Hepatocyte (in vitro differentiated cells): ENCODE measurements around the gene CPTP.

ENCODE experiments used
- EZH2 ChIP-seq: fragments of 200-600 bp; sonication (generic); IDR thresholded peaks from 2 replicates; pipeline ENCODE4 v1.6.1; 2016; ENCODE audit warnings: antibody characterized with exemption, mild to moderate bottlenecking, borderline replicate concordance
- EZH2phosphoT487 ChIP-seq: fragments of 200-600 bp; sonication (generic); IDR thresholded peaks from one replicate; pipeline ENCODE4 v1.6.1; 2018; ENCODE audit warnings: antibody characterized with exemption, mild to moderate bottlenecking, low read depth, moderate library complexity; ENCODE audit not compliant: unreplicated experiment, severe bottlenecking
- TF ChIP-seq, protein P1 (sequence below): fragments of 200-600 bp; sonication (generic); IDR thresholded peaks from 2 replicates; pipeline ENCODE4 v1.5.1; 2016; ENCODE audit warnings: antibody characterized with exemption, mild to moderate bottlenecking; ENCODE audit not compliant: poor library complexity

DNA sequence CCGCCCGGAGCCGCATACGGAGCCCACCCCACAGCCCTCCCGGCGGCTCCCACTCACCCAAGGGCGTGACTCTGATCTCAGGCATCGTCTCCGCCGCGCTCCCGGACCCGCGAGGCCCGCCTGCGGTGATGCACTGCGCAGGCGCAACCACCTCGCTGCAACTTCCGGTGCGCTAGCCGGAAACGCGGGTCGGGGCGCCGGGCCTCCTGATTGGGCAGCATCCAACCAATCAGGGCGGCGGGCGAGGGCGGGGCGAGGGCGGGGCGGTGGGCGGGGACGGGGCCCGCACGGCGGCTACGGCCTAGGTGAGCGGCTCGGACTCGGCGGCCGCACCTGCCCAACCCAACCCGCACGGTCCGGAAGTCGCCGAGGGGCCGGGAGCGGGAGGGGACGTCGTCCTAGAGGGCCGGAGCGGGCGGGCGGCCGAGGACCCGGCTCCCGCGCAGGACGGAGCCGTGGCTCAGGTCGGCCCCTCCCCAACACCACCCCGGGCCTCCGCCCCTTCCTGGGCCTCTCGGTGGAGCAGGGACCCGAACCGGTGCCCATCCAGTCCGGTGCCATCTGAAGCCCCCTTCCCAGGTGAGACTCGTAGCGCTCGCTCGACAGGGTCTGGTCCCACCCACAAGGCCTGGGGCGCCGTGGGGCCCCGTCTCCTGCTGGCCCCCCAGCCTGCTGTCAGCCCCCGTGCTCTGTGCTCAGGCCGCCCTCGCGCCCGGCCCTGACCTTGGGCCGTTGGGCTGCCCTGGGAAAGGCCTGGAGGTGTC, at the start of gene CPTP, which contains the start of gene INTS11:
- TF ChIP-seq, protein P1, sequence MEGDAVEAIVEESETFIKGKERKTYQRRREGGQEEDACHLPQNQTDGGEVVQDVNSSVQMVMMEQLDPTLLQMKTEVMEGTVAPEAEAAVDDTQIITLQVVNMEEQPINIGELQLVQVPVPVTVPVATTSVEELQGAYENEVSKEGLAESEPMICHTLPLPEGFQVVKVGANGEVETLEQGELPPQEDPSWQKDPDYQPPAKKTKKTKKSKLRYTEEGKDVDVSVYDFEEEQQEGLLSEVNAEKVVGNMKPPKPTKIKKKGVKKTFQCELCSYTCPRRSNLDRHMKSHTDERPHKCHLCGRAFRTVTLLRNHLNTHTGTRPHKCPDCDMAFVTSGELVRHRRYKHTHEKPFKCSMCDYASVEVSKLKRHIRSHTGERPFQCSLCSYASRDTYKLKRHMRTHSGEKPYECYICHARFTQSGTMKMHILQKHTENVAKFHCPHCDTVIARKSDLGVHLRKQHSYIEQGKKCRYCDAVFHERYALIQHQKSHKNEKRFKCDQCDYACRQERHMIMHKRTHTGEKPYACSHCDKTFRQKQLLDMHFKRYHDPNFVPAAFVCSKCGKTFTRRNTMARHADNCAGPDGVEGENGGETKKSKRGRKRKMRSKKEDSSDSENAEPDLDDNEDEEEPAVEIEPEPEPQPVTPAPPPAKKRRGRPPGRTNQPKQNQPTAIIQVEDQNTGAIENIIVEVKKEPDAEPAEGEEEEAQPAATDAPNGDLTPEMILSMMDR: no peak
- no peak for TF ChIP-seq EZH2
- no peak for TF ChIP-seq EZH2phosphoT487
